GM21737 (cell line): ENCODE results near the gene PRKCE.

Source experiments
- ATAC-seq: cut with Tn5 transposase; IDR thresholded peaks from one replicate; pipeline ENCODE4 v1.9.1; 2021; ENCODE audit warnings: mild to moderate bottlenecking, moderate library complexity; ENCODE audit not compliant: unreplicated experiment

Gene PRKCE

DNA sequence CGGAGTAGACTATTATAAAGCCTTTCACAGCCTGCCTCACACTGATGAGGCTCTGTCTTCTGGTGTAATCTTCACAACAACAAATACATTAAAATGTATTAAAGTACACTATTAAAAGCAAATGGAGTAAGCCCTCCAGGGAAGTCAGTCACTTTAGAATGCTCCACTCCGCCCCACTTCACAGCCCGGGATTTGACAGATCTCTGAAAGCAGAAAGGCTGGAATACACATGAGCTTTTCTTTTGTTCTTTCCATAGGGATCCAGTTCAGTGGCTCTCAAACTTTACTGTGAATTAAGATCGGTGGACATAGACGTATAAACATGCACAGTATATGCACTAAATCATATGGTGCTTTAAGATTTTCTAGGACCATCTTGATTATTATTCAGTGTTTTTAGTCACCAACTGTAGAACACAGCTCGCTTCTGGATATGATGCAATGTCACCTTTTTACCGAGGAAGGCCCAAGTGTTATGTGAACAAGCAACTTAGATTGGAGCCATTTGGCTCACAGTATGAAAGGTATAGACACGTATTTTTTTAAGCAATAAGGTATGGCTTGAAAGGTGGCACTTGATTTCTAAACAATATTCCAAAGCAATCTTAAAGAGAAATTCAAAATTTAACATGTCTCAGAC, 151.1 kb downstream of the PRKCE start:
- no peak for ATAC-seq

DNA sequence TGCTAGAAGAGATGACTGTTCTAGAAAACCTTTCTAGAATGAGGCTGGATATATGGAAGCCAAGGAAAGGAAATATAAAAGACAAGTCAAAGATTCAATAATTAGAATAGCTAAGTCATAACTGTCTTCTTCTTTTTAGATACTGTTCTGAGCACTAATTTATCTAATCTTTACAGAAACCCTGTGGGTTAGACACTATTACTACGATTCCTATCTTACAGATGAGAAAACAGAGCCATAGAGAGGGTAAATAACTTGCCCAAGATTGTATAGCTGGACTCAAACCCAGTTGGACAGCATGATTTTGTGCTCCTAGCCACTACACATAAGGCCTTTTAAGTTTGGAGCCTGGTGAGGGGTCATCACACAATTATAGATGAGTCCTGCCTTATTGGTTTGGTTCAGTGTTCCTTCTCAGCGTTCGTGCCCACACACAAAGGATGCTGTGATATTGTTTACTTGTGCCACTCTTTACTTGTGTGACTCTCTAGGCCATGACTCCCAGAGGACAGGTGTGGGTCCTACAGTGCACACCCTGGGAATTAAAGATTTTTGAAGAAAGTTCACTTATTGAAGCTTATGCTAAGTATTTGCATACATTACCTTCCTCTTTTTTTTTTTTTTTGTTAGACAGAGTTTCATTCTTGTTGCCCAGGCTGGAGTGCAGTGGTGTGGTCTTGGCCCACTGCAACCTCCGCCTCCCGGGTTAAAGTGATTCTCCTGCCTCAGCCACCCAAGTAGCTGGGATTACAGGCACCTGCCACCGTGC, 153.7 kb downstream of the PRKCE start:
- ATAC-seq: no peak

DNA sequence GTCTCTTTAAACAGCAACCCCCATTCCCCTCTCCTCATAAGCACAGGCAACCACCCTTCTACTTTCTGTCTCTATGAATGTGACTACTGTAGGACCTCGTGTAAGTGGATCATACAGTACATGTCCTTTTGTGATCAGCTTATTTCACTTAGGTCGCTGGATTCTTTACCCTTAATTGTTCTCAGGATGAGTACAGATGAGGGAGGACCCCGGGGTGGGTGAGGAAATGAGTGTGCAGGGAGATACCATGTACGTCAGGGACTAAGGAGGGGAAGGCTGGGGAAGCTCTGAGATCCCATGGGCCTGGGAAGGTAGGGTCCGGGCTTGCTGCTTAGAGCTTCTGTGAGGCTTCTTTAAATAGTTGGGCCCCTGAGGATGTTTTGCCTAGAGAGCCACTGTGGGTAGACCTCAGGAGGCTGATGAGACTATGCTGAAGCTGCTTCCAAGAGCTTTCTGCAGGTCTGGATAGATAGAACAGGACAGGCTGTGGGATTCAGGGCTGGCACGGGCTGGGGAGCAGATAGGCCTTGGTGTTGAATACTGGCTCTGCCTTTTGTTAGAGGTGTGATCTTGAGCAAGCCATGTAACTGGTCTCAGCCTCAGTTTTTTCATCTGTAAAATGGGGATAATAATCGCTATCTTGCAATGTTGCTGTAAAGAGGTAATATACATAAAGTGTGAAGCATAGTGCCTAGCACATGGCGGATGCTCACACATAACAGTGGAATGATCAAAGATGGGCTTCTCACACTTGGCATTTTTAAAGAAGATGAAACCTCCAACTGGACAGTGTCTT, 155.3 kb downstream of the PRKCE start:
- no peak for ATAC-seq

DNA sequence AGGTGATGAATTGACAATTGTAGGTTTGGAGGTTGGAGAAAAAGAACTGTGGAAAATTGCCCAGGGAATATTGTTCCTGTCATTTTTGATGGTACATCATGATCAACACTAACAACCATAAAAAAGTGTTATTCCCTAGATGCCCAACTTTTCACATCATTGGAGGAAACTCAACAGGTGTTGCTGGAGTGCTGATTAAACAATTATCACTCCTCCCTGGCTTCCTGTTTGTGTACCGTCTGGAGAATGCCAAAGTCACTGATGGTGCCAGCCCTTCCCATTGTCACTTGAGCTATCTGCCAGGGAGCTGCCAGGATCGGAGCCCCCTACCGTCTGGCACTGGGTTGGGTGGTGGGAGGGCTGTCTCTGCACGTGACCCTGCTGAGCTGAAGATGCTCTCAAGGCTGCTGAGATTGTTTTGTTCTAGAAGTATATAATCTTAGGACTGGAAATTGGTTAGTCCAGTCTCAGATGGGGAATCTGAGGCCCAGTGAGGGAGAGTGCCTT, 156.9 kb downstream of the PRKCE start:
- ATAC-seq: no peak

DNA sequence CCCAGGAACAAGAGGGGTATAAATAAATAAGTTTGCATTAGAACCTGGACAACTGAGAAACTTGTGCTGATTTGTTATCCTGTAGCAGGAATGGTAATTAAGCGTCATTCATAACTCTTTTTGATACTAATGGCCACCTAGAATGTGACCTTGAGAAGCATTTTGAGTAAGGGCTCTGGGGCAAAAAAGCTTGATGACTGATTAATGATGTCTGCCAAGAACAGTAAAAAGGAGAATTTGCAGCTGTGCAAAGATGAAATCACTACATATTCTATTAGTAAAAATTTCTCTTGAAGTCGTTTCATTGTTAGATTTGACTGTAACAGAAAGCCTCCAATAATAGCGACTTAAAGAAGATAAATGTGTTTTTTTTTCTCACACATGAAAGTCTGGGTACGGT, 157.7 kb downstream of the PRKCE start:
- no peak for ATAC-seq

DNA sequence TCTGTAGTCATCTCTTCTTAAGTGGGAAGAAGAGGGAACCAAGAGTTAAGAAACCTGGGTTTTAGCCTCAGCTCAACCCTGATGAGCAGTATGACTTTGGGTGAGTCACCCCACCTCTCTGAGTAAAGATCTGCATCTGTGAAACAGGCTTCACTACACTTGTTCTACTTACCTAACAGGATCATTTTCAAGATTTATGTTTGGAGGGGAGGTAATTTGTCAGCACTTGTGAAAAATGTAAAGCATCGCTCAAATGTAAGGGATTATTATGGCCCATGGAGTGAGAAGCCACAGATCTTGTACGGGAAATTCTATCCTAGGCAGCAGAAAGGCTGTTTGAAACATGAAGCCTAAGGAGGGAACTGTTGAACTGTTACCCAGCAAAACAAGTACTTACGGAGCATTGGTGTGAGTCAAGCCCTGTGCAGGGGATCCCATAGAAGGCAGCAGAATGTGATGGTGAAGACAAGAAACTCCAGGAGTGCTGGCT, 160.6 kb downstream of the PRKCE start:
- ATAC-seq: no peak

DNA sequence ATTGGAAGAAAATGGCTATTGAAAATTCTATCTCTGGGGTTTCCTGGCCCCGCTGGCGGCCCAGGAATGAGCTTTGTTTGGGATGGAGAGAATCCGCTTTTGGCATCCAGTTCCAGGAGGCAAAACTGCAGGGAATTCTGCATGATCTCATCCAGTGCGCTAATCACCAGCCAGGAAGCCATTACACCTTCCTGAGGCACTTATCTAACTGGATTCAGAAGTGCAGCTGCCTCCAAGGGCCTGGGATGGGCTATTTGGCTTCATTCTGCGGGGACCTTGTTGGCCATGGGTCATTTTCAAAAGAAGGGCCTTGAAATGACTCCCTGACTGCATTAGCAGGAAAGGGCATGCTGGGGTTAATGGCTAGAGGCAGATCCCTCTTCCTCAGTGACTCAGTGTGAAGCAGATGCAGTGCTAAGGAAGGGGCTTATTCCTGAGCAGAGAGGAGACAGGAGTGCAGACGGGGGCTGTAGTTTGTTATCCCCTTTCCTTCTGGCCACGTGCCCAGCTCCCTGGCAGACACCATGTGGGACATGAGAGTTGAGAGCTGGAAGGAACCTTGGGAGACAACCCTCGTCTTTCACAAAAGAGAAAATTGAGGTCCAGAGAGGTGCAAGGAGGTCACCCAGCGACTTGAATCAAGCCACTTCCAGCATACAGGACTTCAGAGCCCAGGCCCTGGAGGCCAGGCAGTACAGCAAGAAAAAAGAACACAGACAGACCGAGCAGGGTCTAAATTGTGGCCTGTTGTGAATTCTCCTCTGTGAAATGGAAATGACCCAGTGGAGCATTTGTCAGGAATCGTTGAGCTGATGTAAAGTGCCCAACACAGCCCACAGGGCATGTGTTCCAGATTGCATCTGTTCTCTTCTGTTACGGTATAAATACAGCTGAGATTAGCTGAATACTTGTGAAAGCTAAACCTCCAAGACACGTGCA, 161.8 kb downstream of the PRKCE start:
- ATAC-seq: no peak

DNA sequence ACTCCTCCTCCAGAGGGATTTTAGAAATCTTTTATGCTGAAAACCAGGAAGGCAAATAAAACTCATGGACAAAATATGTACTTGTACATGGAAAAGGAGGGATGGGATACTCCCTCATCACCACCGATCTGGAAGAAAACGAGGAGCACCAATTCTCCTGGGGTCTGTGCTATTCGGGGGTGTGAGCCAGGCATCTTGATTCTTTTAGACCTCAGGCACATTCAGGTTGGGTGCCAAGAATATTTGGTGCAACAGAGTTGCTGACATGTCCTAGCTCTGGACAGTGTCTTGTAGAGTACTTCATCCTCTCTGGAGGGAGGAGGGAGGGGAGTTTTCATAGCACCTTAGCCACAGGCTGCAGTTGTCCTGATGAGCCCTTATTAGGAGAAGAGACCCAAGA, 163.0 kb downstream of the PRKCE start:
- ATAC-seq: no peak

DNA sequence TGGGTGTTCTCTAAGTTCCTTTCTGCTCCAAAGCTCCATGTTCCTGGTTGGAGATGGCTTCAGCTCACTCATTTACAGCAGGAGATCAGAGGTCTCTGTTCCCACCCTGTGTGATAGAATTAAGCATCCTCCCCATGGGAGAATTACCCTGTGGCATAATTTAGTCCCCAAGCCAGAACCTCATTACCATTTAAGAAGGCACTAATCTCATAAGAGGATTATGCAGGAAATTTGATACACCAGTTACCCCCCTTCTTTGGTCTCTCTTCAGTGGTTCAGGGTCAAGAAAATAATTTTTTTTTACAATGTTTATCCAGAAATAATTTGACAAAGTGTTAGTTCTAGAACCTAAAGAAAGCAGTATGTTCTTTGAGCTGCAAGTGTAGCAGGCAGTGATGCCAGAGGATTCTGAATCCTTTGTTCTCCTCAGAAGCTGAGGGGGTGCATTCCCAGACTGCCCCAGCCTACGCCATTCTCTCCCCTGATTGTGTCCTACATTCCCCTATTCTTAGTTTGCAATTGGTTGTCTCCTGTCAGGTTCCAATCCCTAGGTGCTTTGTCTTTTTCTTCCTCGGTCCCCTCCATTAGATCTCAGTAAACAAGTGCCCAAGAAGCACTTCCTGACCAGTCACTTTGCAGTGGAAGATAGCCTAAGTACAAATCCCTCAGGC, 163.6 kb downstream of the PRKCE start:
- no peak for ATAC-seq

DNA sequence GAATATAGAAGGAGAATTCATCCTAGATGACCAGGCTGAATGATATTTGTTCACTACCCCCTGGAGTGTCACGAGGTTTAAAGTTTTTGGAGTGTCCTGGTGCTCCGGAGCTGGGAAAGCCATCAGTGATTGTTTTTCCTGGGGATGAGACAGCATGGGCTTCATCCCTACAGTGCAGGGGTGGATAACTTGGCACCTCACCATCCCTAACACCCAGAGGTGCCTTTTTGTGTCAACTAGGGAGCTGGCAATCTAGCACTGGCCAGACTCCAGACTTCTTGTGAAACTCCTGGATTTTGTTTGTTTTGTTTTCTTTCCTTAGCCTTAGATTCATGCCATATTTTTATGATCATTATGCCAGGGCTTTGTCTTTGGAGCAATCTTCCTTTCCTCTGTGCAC, 164.8 kb downstream of the PRKCE start:
- no peak for ATAC-seq

DNA sequence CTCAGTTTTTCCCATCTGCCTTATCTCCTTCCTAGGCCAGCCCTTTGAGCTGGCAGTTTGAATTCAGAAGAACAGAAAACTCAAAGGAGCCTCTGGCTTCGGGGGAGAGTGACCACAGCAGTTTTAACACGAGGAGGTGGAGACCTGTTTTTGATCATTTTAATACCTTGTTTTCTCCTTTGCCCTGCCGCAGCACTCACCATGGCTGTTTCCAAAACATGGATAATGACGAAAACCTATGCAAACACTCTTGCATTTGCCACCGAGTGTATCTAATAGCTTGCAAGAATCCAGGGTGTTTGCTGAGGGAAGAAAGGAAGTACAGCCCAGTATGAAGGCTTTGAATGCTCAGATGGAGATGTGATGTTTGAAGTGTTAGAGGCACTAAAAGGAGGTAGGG, 167.1 kb downstream of the PRKCE start:
- ATAC-seq: no peak

DNA sequence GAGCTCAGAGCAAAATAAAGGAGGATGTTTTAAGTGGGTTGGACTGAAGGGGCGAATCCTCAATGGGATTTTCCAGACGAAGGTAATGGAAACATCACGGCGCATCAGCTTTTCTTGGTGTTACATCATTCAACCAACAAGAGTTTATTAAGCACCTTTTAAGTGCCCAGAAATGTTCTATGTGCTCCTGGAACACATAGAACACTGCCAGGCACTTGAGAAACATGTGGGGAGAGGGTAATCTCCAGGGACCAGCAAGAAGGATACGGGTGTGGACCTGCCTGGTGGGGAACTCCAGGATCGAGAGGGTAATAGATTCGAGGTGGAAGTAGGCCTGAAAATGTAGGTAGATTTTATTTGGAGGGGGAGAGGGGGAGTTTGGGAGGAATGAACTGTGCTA, 168.6 kb downstream of the PRKCE start:
- no peak for ATAC-seq

DNA sequence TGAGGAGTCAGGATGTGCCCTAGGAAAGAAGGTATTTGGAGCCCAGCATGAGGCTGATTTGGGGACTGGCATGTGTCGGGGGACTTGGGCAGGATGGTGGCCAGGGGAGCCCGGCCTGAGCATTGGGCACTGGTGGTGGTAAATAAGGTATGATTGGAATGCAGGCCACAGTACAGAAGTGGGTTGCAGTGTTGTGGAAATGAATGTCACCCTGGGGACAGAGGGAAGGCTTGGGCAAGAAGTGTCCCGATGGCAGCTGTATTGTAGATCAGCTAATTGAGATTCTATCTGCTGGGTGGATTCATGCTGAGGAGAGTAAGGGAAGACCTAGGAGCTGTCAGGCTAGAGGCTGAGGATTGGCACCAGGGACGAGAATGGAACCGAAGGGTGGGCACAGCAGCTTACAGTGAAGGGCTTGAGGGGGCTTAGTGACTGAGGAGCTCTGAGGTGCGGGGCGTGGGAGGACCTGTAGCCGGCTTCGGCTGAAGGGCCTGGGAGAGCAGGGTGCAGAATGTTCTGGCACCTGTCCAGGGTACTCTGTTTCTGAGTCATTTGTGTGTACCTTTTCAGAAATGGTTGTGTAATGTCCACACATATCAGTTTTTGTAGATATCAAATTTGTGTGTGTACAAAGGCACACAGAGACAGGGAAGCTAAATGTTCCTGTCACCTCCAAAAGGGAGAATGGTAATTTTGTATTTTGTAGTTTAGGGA, 170.2 kb downstream of the PRKCE start:
- no peak for ATAC-seq

DNA sequence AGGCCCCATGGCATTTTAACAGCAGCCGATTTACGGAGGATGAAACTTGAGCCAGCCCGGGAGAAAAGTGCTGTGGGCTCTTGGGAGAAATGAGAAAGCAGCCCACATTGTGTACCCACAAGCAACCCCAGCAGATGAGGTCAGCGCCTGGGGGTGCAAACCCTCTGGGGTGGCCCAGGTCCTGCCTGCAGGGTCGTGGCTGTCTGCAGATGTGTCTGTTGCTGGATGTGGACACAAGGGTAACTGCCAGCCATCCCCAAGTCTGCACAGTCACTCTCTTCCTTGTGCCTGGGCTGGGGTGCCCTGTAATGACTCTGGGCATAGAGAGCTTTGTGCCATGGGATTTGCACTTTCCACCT, 170.8 kb downstream of the PRKCE start:
- ATAC-seq: no peak

DNA sequence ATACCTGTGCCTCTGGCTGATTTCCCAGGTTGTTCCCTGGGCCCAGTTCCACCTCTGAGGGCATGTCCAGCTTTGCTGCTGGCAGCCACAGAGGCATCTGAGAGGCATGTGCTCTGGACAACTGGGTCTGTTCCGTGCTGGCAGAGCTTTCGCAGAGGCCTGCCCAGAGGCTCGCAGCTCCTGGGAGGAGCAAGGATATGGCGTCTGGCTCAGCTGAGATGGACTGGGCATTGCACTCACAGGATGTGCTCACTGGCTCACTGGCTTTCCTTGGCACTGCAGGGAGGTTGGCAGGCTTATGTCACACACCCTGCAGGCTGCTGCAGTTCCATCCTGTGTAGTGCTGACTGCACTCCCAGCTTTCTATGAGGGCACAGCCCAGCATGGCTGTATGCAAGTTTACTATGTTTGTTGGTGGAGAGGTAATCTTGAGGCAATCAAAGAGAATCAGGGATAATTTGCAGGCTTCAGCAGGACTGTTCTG, 172.3 kb downstream of the PRKCE start:
- no peak for ATAC-seq

DNA sequence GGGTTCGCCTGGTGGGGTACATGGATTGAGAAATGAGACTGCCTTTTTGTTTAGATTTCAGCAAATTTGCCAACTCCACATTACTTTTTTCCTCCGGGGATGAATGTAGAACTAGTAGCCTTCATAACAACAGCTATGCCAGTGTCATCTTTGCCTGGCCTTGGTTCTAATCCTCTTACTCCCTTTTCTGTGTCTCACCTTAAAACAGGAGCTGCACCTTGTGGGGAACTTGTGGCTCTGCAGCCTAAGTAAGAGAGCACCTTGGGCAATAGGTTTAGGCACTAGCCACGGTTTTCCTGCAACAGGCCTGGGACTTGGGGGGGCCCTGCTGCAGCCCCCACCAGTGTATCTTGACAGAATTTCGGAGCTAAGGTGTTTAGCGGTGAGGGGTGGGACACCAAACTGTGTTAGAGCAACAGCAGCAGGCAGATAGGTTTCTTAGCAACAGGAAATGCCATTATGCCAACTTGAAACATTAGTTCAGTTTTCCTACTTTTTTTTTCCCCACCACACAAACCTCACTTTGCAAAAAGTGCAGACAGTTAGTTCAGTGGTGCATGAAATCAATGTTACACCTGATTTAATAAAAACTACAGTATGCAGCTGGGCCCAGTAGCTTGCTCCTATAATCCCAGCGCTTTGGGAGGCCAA, 173.7 kb downstream of the PRKCE start:
- ATAC-seq: no peak

DNA sequence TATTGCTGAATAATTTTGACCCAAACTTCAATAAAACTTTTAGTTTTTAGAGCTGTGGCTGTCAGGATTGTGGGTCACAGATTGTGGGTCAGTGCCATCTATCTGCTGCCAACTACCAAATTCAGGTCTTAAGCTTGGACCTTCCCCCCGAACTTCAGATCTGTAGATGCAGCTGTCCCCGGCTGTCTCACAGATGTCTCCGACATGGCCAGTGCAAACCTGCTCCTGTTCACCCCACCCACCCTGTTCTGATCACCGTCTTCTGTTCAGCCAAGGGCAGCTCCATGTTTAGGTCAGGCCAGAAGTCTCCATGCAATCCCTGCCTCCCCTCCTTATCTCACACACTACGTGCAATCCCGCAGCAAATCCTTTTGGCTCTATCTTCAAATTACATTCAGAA, 175.0 kb downstream of the PRKCE start:
- ATAC-seq: no peak

DNA sequence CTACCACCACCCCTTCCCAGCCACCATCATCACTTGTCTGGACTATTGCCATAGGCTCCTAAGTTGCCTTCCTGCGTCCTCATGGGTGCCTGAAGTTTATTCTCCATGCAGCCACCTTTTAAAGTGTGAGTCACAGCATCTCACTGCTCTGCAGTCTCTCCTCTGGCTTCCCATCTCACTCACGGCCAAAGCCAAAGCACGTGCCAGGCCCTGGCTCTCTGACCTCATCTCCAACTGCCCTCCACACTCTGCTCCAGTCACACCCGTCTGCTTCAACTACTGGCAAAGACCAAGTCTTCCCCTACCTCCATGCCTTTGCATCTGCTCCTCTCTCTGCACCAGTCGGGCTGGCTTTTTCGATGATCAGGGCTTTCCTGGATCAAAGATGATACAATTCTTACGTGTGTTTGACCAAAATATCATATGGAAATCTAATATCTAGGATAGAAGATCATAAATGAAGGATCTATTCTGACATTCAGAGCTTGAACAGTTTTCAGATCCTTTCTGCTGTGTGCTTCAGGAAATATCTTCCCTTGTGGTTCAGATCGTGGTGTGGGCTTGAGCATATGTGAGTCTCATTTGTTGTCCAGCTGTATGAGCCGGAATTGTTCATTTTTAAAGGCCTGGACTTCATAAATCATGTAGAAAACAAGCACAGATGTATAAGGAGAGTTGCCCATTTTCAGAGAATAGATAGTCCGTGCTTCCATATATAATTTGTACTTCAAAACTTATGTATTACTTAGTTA, 175.6 kb downstream of the PRKCE start:
- ATAC-seq: no peak
